ENCODE data around the gene BLACAT1.
"Not testable (repeated sequence)": the region's sequence is repeated elsewhere in the genome, so short reads cannot be mapped to it uniquely, and the experiment has no call there.

The BLACAT1 gene

DNA sequence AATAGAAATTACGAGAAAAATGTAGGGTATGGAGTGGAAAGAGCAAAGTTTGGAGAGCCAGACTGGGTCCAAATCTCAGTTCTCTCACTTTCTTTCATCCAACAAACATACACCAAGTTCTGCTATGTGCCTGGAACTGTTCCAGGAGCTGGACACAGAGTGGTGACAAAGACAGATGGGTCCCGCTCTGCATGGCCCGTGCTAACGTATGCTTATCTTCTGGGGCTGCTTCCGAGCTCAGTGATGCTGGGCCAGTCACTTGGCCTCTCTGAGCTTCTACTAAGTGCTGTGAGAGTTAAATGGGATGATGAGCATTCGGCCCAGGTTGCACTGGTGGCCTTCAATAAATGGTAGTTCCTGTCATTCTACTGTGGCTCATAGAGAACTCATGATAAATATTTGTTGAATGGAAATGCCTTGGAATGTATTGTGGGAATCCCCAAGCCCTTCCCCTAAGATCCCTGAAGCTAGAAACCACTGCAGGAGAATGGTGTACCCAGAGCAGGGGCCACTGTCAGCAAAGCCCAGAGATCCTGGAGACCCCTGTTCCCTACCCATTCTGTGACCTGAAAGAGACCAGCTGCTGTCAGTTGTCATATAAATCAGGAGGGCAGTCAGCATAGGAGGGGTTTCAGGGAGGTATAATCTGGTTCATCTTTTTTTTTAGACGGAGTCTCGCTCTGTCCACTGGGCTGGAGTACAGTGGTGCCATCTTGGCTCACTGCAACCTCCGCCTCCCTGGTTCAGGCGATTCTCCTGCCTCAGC is 37.8 kb downstream of the BLACAT1 start:
- DNase-seq (ENCODE audit: low read depth in 2 of 2) = no peak

DNA sequence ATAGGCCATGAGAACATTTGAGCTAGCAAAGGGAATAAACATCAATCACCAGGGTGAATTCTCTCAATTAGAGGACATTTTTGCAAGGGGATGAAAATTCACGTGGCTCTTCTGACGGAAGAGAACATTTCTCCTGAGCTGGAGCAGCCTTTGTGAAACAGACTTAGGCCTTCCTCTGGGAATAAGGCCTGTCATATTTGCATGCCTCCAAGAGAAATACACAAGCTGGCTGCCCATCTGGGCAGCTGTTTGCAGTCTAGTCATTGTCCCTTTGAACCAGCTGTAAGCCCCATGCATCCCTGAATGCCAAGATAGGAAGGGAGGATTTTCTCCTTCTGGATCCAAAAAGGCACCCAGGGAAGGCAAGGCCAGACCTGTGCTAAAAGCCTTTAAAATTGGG is 39.5 kb downstream of the BLACAT1 start:
- DNase-seq (ENCODE audit: low read depth in 2 of 2) = no peak

DNA sequence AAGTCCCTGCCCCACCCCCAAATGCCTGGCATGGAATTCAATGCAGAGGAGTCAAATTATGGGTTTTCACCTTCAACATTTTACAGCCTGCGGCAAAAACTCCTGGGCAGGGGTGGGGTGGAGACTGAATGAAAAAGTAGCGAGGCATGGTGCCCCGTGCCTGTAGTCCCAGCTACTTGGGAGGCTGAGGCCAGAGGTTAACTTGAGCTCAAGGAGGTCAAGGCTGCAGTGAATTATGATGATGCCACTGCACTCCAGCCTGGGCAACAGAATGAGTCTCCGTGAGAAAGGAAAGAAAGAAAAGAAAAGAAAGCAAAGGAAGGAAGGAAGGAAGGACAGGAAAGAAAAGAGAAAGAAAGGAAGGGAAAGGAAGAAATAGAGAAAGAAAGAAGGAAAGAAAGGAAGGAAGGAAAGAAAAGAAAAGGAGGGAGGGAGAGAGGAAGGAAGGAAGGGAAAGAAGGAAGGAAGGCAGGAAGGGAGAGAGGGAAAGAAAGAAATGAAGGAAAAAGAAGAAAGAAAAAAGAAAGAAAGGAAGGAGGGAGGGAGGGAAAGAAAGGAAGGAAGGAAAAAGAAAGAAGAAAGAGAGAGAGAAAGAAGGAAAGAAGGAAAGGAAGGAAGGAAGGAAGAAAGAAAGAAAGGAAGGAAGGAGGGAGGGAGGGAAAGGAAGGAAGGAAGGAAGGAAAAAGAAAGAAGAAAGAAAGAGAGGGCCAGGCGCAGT is 45.1 kb downstream of the BLACAT1 start:
- DNase-seq (ENCODE audit: low read depth in 2 of 2) = no peak

DNA sequence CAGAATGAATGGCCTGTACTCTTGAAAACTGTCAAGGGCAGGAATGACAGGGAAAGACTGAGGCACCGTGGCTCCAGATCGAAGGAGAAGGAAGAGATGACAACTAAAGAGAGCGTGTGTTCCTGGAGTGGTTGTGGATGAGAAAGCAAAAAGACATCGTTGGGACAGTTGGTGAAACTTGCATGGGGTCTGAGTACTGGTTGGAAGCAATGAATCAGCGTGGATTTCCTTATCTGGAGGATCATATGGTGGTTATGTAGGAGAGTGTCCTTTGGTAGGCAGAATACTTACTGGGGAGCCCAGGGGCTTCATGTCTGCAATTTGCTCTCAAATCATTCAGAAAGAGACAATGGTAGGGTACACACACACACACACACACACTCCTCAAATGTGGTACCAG is 47.9 kb downstream of the BLACAT1 start:
- no peak for DNase-seq (ENCODE audit: low read depth in 2 of 2)

DNA sequence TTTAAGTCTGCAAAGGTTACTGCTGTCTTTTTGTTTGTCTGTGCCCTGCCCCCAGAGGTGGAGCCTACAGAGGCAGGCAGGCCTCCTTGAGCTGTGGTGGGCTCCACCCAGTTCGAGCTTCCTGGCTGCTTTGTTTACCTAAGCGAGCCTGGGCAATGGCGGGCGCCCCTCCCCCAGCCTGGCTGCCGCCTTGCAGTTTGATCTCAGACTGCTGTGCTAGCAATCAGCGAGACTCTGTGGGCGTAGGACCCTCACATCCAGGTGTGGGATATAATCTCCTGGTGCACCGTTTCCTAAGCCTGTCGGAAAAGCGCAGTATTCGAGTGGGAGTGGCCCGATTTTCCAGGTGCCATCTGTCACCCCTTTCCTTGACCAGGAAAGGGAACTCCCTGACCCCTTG is 49.6 kb downstream of the BLACAT1 start:
- not testable (repeated sequence) for DNase-seq (ENCODE audit: low read depth in 2 of 2)
